ENCODE results near the gene CLN5. TPM values are rescaled to one million over a fixed set of nuclear protein-coding genes. Genes with fewer than 3 reads are reported as not detected.

CLN5 gene
- total and polyA plus RNA-seq, 10 of the 15 experiments (the other 5 are each of a cell fraction or from before 2014, with no cell fraction given): 11.2 to 22.2 (median 13.1) TPM

DNA sequence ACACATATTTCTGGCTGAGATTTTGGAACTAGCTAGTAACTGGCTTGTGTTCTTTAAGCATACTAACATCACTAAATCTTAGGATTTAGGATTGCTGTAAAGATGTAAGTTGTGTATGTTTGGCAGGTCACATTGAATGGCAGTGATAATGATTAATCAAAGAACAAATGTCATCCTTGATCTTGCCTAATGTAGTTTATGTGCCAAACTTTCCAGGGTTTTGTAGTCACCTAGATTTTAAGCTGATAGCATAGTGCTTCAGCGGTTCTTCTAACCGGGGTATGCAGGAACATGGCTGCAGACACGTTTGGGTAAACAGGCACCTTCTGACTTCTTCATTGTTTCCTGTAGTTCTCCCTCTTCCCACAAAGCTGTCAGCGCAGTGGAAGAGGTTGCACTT lies 9.7 kb downstream of the CLN5 start (continued):
- TF ChIP-seq, protein P1, sequence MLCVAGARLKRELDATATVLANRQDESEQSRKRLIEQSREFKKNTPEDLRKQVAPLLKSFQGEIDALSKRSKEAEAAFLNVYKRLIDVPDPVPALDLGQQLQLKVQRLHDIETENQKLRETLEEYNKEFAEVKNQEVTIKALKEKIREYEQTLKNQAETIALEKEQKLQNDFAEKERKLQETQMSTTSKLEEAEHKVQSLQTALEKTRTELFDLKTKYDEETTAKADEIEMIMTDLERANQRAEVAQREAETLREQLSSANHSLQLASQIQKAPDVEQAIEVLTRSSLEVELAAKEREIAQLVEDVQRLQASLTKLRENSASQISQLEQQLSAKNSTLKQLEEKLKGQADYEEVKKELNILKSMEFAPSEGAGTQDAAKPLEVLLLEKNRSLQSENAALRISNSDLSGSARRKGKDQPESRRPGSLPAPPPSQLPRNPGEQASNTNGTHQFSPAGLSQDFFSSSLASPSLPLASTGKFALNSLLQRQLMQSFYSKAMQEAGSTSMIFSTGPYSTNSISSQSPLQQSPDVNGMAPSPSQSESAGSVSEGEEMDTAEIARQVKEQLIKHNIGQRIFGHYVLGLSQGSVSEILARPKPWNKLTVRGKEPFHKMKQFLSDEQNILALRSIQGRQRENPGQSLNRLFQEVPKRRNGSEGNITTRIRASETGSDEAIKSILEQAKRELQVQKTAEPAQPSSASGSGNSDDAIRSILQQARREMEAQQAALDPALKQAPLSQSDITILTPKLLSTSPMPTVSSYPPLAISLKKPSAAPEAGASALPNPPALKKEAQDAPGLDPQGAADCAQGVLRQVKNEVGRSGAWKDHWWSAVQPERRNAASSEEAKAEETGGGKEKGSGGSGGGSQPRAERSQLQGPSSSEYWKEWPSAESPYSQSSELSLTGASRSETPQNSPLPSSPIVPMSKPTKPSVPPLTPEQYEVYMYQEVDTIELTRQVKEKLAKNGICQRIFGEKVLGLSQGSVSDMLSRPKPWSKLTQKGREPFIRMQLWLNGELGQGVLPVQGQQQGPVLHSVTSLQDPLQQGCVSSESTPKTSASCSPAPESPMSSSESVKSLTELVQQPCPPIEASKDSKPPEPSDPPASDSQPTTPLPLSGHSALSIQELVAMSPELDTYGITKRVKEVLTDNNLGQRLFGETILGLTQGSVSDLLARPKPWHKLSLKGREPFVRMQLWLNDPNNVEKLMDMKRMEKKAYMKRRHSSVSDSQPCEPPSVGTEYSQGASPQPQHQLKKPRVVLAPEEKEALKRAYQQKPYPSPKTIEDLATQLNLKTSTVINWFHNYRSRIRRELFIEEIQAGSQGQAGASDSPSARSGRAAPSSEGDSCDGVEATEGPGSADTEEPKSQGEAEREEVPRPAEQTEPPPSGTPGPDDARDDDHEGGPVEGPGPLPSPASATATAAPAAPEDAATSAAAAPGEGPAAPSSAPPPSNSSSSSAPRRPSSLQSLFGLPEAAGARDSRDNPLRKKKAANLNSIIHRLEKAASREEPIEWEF (IDR thresholded peaks at IDR 0.05; ENCODE audit: insufficient replicate concordance, low read depth, low read length): no peak
- TF ChIP-seq TCF12 (IDR thresholded peaks at IDR 0.05; ENCODE audit: low read depth, low read length): no peak
- TF ChIP-seq ZSCAN29 (IDR thresholded peaks at IDR 0.05): no peak
- no peak for TF ChIP-seq HDGF (IDR thresholded peaks at IDR 0.05)
- TF ChIP-seq, protein P2, sequence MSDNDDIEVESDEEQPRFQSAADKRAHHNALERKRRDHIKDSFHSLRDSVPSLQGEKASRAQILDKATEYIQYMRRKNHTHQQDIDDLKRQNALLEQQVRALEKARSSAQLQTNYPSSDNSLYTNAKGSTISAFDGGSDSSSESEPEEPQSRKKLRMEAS (IDR thresholded peaks at IDR 0.05; ENCODE audit: low read depth, low read length): no peak
- TF ChIP-seq ATF7 (IDR thresholded peaks at IDR 0.05; ENCODE audit: low read depth): no peak
- no peak for TF ChIP-seq POU2F2 (IDR thresholded peaks at IDR 0.05; ENCODE audit: borderline replicate concordance, low read depth, low read length)
- TF ChIP-seq CHD2 (IDR thresholded peaks at IDR 0.05; ENCODE audit: borderline replicate concordance, low read depth, low read length): no peak
- TF ChIP-seq TCF3 (IDR thresholded peaks at IDR 0.05; ENCODE audit: borderline replicate concordance, insufficient read depth, low read depth, low read length): no peak
